Caco-2 (cell line): ENCODE data around the gene XRCC2. TPM values are rescaled to one million over a fixed set of nuclear protein-coding genes. Genes with fewer than 3 reads are reported as not detected.

ENCODE experiments used
- BruUV-seq: library from RNA; stranded (reverse); fragments of 400-500 nt; replicated peaks from 2 replicates; lab custom pipeline; 2021; lab: Mats Ljungman, UMichigan
- CTCF ChIA-PET: fragments of 300-600 bp; sonication (Branson Sonifier 250); formaldehyde crosslinking; loops from one replicate; lab custom pipeline; 2022; ENCODE audit warnings: antibody characterized with exemption; lab: Charles Lee
- POLR2A ChIA-PET: fragments of 300-600 bp; sonication (Branson Sonifier 250); formaldehyde crosslinking; loops from one replicate; lab custom pipeline; 2022; ENCODE audit warnings: antibody characterized with exemption; lab: Charles Lee
- DNase-seq, 2 experiments: peaks; one replicate each; pipeline versions ENCODE4 v3.0.0 to v3.0.0-alpha.2; 2020 to 2022
- H3K27me3 ChIP-seq: replicated peaks from 2 replicates; pipeline ENCODE4 v1.6.0; 2011; ENCODE audit warnings: low read length; ENCODE audit not compliant: control insufficient read depth, insufficient read depth
- H3K36me3 ChIP-seq: 2 replicates; pipeline ENCODE4 v1.5.1; 2011; ENCODE audit warnings: low read length; ENCODE audit not compliant: control insufficient read depth, insufficient read depth
- H3K4me1 ChIP-seq: fragments of 250-450 bp; sonication (Bioruptor Pico); 2 replicates; pipeline ENCODE4 v1.5.1; 2020; ENCODE audit warnings: mild to moderate bottlenecking
- H3K4me3 ChIP-seq: 2 replicates; pipeline ENCODE4 v1.5.1; 2011; ENCODE audit warnings: low read depth, mild to moderate bottlenecking, control low read depth, low read length
- H3K9me3 ChIP-seq: fragments of 250-450 bp; sonication (Bioruptor Pico); 2 replicates; pipeline ENCODE4 v1.5.1; 2020; ENCODE audit warnings: mild to moderate bottlenecking, moderate library complexity
- H3K27ac Mint-ChIP-seq: one replicate; pipeline ENCODE4 v1.8.0; 2022; ENCODE audit warnings: mixed read lengths; ENCODE audit not compliant: unreplicated experiment
- H3K27me3 Mint-ChIP-seq: one replicate; pipeline ENCODE4 v1.8.0; 2022; ENCODE audit warnings: mixed read lengths; ENCODE audit not compliant: insufficient read depth, unreplicated experiment
- H3K36me3 Mint-ChIP-seq: one replicate; pipeline ENCODE4 v1.8.0; 2022; ENCODE audit warnings: mild to moderate bottlenecking, mixed read lengths; ENCODE audit not compliant: insufficient read depth, unreplicated experiment
- H3K4me1 Mint-ChIP-seq: one replicate; pipeline ENCODE4 v1.8.0; 2022; ENCODE audit warnings: low read depth, mixed read lengths; ENCODE audit not compliant: unreplicated experiment
- H3K4me3 Mint-ChIP-seq: one replicate; pipeline ENCODE4 v1.8.0; 2022; ENCODE audit warnings: mild to moderate bottlenecking, moderate library complexity, mixed read lengths; ENCODE audit not compliant: unreplicated experiment
- H3K9me3 Mint-ChIP-seq: one replicate; pipeline ENCODE4 v1.8.0; 2022; ENCODE audit warnings: mixed read lengths; ENCODE audit not compliant: unreplicated experiment
- CTCF ChIP-seq, 2 experiments: fragments of 200-600 bp in 1 of 2; IDR thresholded peaks; 1 replicate in 1 of 2; 2 replicates in 1 of 2; pipeline versions ENCODE4 v1.5.1 to v1.8.0; 2011 to 2022; ENCODE audit warnings: antibody characterized with exemption in 1 of 2, control low read depth in 1 of 2, inconsistent platforms in 1 of 2, low read depth in 1 of 2, low read length in 1 of 2, mild to moderate bottlenecking in 1 of 2, moderate library complexity in 1 of 2; ENCODE audit not compliant: insufficient read depth in 1 of 2, severe bottlenecking in 1 of 2, unreplicated experiment in 1 of 2
- intact Hi-C: fragments of 100-400 bp; cut with micrococcal nuclease; formaldehyde crosslinking; loops from one replicate; pipeline ENCODE4 v1.10.0; 2022; ENCODE audit not compliant: unreplicated experiment
- total RNA-seq: library from RNA; stranded (reverse); gene quantifications from 2 replicates; pipeline ENCODE4 v1.2.3, GENCODE V29; 2022

The XRCC2 gene
- total RNA-seq, 1 experiment from 2014 or later = 18.5 TPM

DNA sequence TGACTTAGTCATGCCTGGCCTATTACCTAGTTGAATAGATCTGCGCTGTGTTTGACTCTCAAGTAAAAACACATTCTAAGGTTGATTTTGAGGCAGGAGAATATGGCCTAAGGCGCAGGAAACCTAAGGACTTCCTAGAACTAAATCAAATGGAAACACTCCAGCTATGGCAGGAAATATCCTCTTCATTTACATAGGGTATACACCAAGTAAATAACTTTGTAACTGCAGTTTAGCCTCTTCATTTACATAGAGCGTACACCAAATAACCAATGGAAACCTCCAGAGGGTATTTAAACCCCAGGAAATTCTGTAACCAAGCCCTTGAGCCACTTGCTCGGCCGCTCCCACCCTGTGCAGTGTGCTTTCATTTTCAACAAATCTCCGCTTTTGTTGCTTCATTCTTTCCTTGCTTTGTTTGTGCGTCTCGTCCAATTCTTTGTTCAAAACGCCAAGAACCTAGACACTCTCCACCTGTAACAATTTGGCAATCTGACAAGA is 35.6 kb upstream of the XRCC2 start:
- TF ChIP-seq CTCF (IDR thresholded peaks at IDR 0.05; ENCODE audit: insufficient read depth in 1 of 2, low read depth in 1 of 2, low read length in 1 of 2, severe bottlenecking in 1 of 2, unreplicated experiment in 1 of 2) = no peak
- no peaks in the 10 kb centered on the region for H3K9me3 Mint-ChIP-seq
- no peak overlapping the region for H3K27ac Mint-ChIP-seq
- intact Hi-C loops = no loop called here
- Histone ChIP-seq H3K27me3 (no peaks in the 10 kb centered on the region), H3K4me3 (no peak overlapping the region), H3K9me3 (no peaks in the 10 kb centered on the region), H3K36me3 (no peaks in the 10 kb centered on the region), H3K4me1 (no peaks in the 10 kb centered on the region)
- ChIA-PET CTCF (no interaction called here), POLR2A (no interaction called here)
- no peaks in the 10 kb centered on the region for H3K36me3 Mint-ChIP-seq
- H3K4me3 Mint-ChIP-seq = no peak overlapping the region
- no peak for DNase-seq
- no peaks in the 10 kb centered on the region for H3K4me1 Mint-ChIP-seq
- BruUV-seq = no TSS peak
- H3K27me3 Mint-ChIP-seq = no peaks in the 10 kb centered on the region

DNA sequence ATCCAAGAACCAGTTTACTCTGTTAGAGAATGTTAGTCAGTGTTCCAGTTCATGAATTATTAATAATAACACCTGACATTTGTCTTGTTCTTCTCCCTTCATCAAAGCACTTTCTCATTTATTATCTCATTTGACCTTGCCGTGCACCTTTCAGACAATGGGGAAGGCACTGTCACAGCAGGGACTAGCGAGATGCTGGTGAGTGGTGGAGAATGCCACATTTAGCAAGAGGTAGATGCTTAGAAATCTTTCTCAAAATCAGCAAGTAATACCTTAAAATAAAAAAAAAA is 34.2 kb upstream of the XRCC2 start:
- no TSS peak for BruUV-seq
- intact Hi-C loops = no loop called here

DNA sequence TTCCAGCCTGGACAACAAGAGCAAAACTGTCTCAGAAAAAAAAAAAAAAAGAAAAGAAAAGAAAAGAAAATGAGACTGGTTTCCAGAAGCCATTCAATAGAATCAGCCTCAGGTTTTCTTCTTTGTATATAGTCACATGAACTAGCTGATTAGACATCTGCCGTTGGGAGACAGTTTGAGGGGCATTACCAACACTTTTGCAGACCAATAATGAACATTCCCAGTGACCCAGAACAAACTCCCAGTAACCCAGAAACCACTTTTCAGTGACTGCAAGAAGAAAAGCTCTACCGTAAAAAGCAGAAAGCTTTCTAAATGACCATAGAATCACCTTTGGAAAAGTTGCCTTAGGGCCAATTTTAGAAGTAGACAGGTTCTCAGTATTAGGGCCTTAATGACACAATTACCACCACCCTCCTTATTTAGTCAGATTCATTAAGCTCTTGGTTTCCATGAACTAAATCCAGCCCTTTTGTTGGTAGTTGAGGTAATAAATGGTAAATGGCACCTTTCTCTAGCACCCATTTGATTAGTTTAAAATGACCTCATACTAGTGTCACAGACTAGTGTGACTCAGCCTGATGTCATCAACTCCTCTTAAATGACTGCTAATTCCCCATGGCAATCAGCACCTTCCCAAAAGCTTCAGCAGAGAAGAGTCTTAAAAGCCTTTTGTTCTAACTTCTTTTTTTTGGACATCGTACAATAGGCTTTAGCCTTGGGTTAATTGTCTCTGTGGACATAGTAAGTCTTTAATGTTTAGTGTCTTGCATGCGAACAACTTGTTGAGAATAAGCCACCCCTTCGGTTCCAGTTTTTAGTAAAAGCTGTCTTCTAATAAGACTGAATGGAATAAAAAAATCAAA is 33.6 kb upstream of the XRCC2 start:
- Histone ChIP-seq H3K36me3 (no peaks in the 10 kb centered on the region), H3K4me1 (no peaks in the 10 kb centered on the region), H3K9me3 (peaks cover 8% of the 10 kb centered on the region), H3K4me3 (no peak overlapping the region), H3K27me3 (no peaks in the 10 kb centered on the region)
- no peaks in the 10 kb centered on the region for H3K27me3 Mint-ChIP-seq
- H3K4me3 Mint-ChIP-seq = no peak overlapping the region
- BruUV-seq = no TSS peak
- H3K4me1 Mint-ChIP-seq = no peaks in the 10 kb centered on the region
- peaks cover 11% of the 10 kb centered on the region for H3K9me3 Mint-ChIP-seq
- no peak overlapping the region for H3K27ac Mint-ChIP-seq
- no peak for TF ChIP-seq CTCF (IDR thresholded peaks at IDR 0.05; ENCODE audit: insufficient read depth in 1 of 2, low read depth in 1 of 2, low read length in 1 of 2, severe bottlenecking in 1 of 2, unreplicated experiment in 1 of 2)
- POLR2A ChIA-PET = no interaction called here
- intact Hi-C loops = loop anchor here (5.0 kb wide), 1 partner anchor 372 kb away; no protein-coding TSS in a partner anchor
- no peak for DNase-seq
- CTCF ChIA-PET = interaction anchor here (0.7 kb wide), 1 partner anchor 848 kb away, joined by 3 read pairs; no protein-coding TSS in a partner anchor
- no peaks in the 10 kb centered on the region for H3K36me3 Mint-ChIP-seq

More for the DNA sequence above, 34.2 kb upstream of the XRCC2 start:
- Mint-ChIP-seq H3K4me3 (no peak overlapping the region), H3K36me3 (no peaks in the 10 kb centered on the region), H3K27ac (no peak overlapping the region), H3K4me1 (no peaks in the 10 kb centered on the region), H3K27me3 (no peaks in the 10 kb centered on the region), H3K9me3 (peaks cover 6% of the 10 kb centered on the region)
- no peak for TF ChIP-seq CTCF (IDR thresholded peaks at IDR 0.05; ENCODE audit: insufficient read depth in 1 of 2, low read depth in 1 of 2, low read length in 1 of 2, severe bottlenecking in 1 of 2, unreplicated experiment in 1 of 2)
- ChIA-PET CTCF (no interaction called here), POLR2A (no interaction called here)
- Histone ChIP-seq H3K9me3 (peaks cover 2% of the 10 kb centered on the region), H3K4me3 (no peak overlapping the region), H3K4me1 (no peaks in the 10 kb centered on the region), H3K36me3 (no peaks in the 10 kb centered on the region), H3K27me3 (no peaks in the 10 kb centered on the region)
- no peak for DNase-seq
